NB4 (cell line): ENCODE data around the gene SRF.

Experiments used
- DNase-seq: peaks from one replicate; pipeline ENCODE4 v3.0.0; 2010; ENCODE audit warnings: low read depth
- H3K4me3 ChIP-seq: one replicate; pipeline ENCODE4 v1.5.1; 2011; ENCODE audit warnings: mild to moderate bottlenecking, low read depth, low read length, moderate library complexity
- CTCF ChIP-seq: IDR thresholded peaks from one replicate; pipeline ENCODE4 v1.5.1; 2012; ENCODE audit warnings: low read depth, low read length
- MYC ChIP-seq: IDR thresholded peaks from 2 replicates; pipeline ENCODE4 v1.6.1; 2011; ENCODE audit warnings: low read depth, low read length
- POLR2A ChIP-seq: IDR thresholded peaks from 2 replicates; pipeline ENCODE4 v1.6.1; 2011; ENCODE audit warnings: mild to moderate bottlenecking; ENCODE audit not compliant: insufficient read length; ENCODE audit errors: extremely low read depth
- TF ChIP-seq, protein P1 (sequence below): IDR thresholded peaks from 2 replicates; pipeline ENCODE4 v1.6.1; 2011; ENCODE audit warnings: low read depth, low read length

SRF gene

DNA sequence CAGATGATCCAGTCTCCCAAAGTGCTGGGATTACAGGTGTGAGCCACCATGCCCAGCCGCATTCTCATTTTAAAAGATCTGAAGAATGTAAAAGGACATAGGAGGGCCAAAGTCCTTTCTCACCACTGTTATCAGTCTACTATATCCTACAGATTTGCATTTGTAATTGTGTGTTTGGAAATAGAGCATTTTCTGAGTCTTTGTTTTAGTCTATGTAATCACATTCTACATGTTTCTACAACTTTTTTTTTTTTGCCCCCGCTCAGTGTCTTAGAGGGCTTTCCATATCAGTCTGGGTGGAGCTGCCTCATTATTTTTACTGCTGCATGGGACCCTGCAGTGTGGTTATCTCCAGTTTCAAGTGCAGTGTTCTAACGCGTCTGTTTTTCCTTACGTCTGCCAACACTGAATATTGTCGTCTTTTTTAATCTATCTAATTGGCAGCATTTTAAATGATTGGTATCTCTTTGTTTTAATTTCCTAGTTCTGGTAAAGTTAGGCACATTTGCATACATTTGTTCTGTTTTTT lies 18.8 kb downstream of the SRF start:
- H3K4me3 ChIP-seq: no peak overlapping the region
- no peak for DNase-seq
- TF ChIP-seq CTCF: no peak
- TF ChIP-seq POLR2A: no peak
- no peak for TF ChIP-seq MYC
- TF ChIP-seq, protein P1, sequence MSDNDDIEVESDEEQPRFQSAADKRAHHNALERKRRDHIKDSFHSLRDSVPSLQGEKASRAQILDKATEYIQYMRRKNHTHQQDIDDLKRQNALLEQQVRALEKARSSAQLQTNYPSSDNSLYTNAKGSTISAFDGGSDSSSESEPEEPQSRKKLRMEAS: no peak

DNA sequence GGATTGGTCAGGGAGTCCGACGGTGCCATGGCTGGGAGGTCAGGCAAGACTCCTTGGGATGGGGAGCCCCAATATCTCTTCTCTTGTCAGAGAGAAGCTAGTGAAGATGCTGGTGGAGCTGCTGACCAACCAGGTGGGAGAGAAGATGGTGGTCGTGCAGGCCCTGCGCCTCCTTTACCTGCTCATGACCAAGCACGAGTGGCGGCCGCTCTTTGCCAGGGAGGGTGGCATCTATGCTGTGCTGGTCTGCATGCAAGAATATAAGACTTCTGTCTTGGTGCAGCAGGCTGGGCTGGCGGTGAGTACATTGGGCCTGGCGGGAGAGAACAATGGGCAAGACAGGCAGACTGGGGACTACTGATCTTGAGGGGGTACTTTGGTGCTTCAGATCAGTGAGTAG lies 21.8 kb downstream of the SRF start:
- TF ChIP-seq POLR2A (no peak), CTCF (no peak), MYC (no peak)
- TF ChIP-seq, protein P1: no peak
- no peak overlapping the region for H3K4me3 ChIP-seq
- no peak for DNase-seq

GRCh38 chr6:43193929-43194328 lies 22.9 kb downstream of the SRF start:
- H3K4me3 ChIP-seq: no peak overlapping the region
- no peak for DNase-seq
- TF ChIP-seq, protein P1: no peak
- TF ChIP-seq MYC: no peak
- TF ChIP-seq CTCF: no peak
- no peak for TF ChIP-seq POLR2A

GRCh38 chr6:43196337-43196736 lies 25.3 kb downstream of the SRF start:
- no peak for DNase-seq
- TF ChIP-seq, protein P1: no peak
- no peak for TF ChIP-seq MYC
- no peak for TF ChIP-seq CTCF
- TF ChIP-seq POLR2A: no peak
- H3K4me3 ChIP-seq: no peak overlapping the region

DNA sequence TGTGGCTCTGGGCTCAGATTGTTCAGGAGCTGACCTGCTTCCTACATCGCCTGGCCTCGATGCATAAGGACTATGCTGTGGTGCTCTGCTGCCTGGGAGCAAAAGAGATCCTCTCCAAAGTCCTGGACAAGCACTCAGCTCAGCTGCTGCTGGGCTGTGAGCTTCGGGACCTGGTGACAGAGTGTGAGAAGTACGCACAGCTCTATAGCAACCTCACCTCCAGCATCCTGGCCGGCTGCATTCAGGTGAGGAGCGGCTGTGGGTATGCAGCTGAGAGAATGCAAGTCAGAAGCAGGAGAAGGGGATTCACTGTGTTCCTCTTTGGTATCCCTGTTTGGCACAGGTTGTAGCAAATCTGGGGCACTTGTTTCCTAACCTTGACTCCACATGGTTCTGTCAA lies 28.8 kb downstream of the SRF start:
- TF ChIP-seq CTCF: no peak
- TF ChIP-seq, protein P1: no peak
- TF ChIP-seq MYC: no peak
- TF ChIP-seq POLR2A: no peak
- no peak for DNase-seq
- H3K4me3 ChIP-seq: no peak overlapping the region

GRCh38 chr6:43200541-43200940 lies 29.5 kb downstream of the SRF start:
- TF ChIP-seq POLR2A (no peak), MYC (no peak), CTCF (no peak)
- TF ChIP-seq, protein P1: no peak
- DNase-seq: no peak
- H3K4me3 ChIP-seq: no peak overlapping the region
